HCT116 (cell line): ENCODE measurements around the gene BTBD16. TPM values are rescaled to one million over a fixed set of nuclear protein-coding genes. Genes with fewer than 3 reads are reported as not detected.

Experiments used
- ATAC-seq: fragments of 200-7000 bp; cut with Tn5 transposase; 2 replicates; pipeline ENCODE4 v1.9.1; 2020; ENCODE audit warnings: mild to moderate bottlenecking, moderate library complexity
- Bru-seq: library from RNA; stranded (reverse); fragments of 400-500 nt; gene quantifications from one replicate; lab custom pipeline; 2021; lab: Mats Ljungman, UMichigan
- BruChase-seq, 2 experiments: library from RNA; stranded (reverse); fragments of 400-500 nt; gene quantifications; one replicate each; lab custom pipeline; 2021; lab: Mats Ljungman, UMichigan
- BruUV-seq: library from RNA; stranded (reverse); fragments of 400-500 nt; replicated peaks from 2 replicates; lab custom pipeline; 2021; lab: Mats Ljungman, UMichigan
- CTCF ChIA-PET: fragments of 300-600 bp; sonication (Branson Sonifier 250); formaldehyde crosslinking; loops from one replicate; lab custom pipeline; 2021; ENCODE audit warnings: antibody characterized with exemption; lab: Charles Lee
- POLR2A ChIA-PET: fragments of 300-600, 350-600 bp; sonication (Branson Sonifier 250); formaldehyde crosslinking; loops from one replicate; lab custom pipeline; 2021; ENCODE audit warnings: antibody characterized with exemption; lab: Charles Lee
- RAD21 ChIA-PET, 2 experiments: fragments of 300-600 bp; sonication (Branson Sonifier 250); formaldehyde crosslinking; loops; one replicate each; lab custom pipeline; 2023; ENCODE audit warnings: low total read pairs in 2 of 2; ENCODE audit not compliant: uncharacterized antibody in 2 of 2, unreplicated experiment in 2 of 2, low non-redundant PET in 1 of 2; lab: Charles Lee
- DNase-seq: peaks from one replicate; pipeline ENCODE4 v3.0.0-alpha.2; 2010; ENCODE audit warnings: low read depth, low spot score
- H2AFZ ChIP-seq: fragments of 200-600 bp; shearing (Covaris generic), sonication (generic); 2 replicates; pipeline ENCODE4 v1.6.1; 2017; ENCODE audit warnings: low read depth, mixed run types, mixed read lengths, antibody characterized with exemption, low read length; ENCODE audit not compliant: poor library complexity, severe bottlenecking
- H3K27ac ChIP-seq: 2 replicates; pipeline ENCODE4 v1.5.1; 2012; ENCODE audit warnings: low read depth, low read length
- H3K27me3 ChIP-seq: fragments of 200-600 bp; sonication (generic); 2 replicates; pipeline ENCODE4 v1.6.1; 2016; ENCODE audit warnings: mixed run types, low read length, mixed read lengths; ENCODE audit not compliant: insufficient read depth
- H3K36me3 ChIP-seq, 2 experiments: fragments of 200-500 bp in 1 of 2; fragments of 200-600 bp in 1 of 2; sonication (Bioruptor generic) in 1 of 2; sonication (generic) in 1 of 2; 2 replicates each; pipeline versions ENCODE4 v1.5.1 to v1.6.1; 2014 to 2016; ENCODE audit warnings: low read length in 2 of 2, inconsistent platforms in 1 of 2, mixed read lengths in 1 of 2, mixed run types in 1 of 2; ENCODE audit not compliant: insufficient read depth in 2 of 2, control insufficient read depth in 1 of 2
- H3K4me1 ChIP-seq, 2 experiments: fragments of 200-600 bp in 1 of 2; sonication (generic) in 1 of 2; 2 replicates each; pipeline versions ENCODE4 v1.5.1 to v1.6.1; 2012 to 2017; ENCODE audit warnings: low read length in 2 of 2, inconsistent platforms in 1 of 2, mild to moderate bottlenecking in 1 of 2, mixed read lengths in 1 of 2, mixed run types in 1 of 2, moderate library complexity in 1 of 2; ENCODE audit not compliant: insufficient read depth in 2 of 2, control insufficient read depth in 1 of 2
- H3K4me2 ChIP-seq: fragments of 200-600 bp; sonication (generic); 2 replicates; pipeline ENCODE4 v1.6.1; 2017; ENCODE audit warnings: mixed run types, low read length, mixed read lengths
- H3K4me3 ChIP-seq, 2 experiments: fragments of 200-600 bp in 1 of 2; sonication (generic) in 1 of 2; replicated peaks in 1 of 2; 2 replicates each; pipeline ENCODE4 v1.5.1; 2011 to 2016; ENCODE audit warnings: low read length in 2 of 2, control low read depth in 1 of 2, low read depth in 1 of 2, mild to moderate bottlenecking in 1 of 2, mixed read lengths in 1 of 2, mixed run types in 1 of 2
- H3K79me2 ChIP-seq: fragments of 200-600 bp; sonication (generic); 2 replicates; pipeline ENCODE4 v1.6.1; 2017; ENCODE audit warnings: mild to moderate bottlenecking, mixed run types, low read length, moderate library complexity, mixed read lengths; ENCODE audit not compliant: insufficient read depth
- H3K9ac ChIP-seq: fragments of 200-600 bp; sonication (generic); 2 replicates; pipeline ENCODE4 v1.6.1; 2016; ENCODE audit warnings: low read length, mixed read lengths
- H3K9me2 ChIP-seq: fragments of 200-600 bp; sonication (generic), shearing (Covaris generic); 2 replicates; pipeline ENCODE4 v1.6.1; 2017; ENCODE audit warnings: mixed run types, mild to moderate bottlenecking, moderate library complexity; ENCODE audit not compliant: insufficient read depth
- H3K9me3 ChIP-seq, 2 experiments: fragments of 200-500 bp in 1 of 2; fragments of 200-600 bp in 1 of 2; sonication (Bioruptor generic) in 1 of 2; sonication (generic) in 1 of 2; 2 replicates each; pipeline ENCODE4 v1.6.1; 2014 to 2017; ENCODE audit warnings: low read length in 2 of 2, mixed read lengths in 2 of 2, inconsistent platforms in 1 of 2, low read depth in 1 of 2, mild to moderate bottlenecking in 1 of 2, mixed run types in 1 of 2, moderate library complexity in 1 of 2; ENCODE audit not compliant: control insufficient read depth in 1 of 2, insufficient read depth in 1 of 2
- H4K20me1 ChIP-seq: fragments of 200-600 bp; sonication (generic), shearing (Covaris generic); 2 replicates; pipeline ENCODE4 v1.6.1; 2017; ENCODE audit warnings: mixed run types, mild to moderate bottlenecking, moderate library complexity; ENCODE audit not compliant: insufficient read depth
- ATF3 ChIP-seq: IDR thresholded peaks from 2 replicates; pipeline ENCODE4 v1.6.1; 2012
- CBX3 ChIP-seq: IDR thresholded peaks from 2 replicates; pipeline ENCODE4 v1.6.1; 2012; ENCODE audit warnings: low read depth
- CEBPB ChIP-seq: IDR thresholded peaks from 2 replicates; pipeline ENCODE4 v1.6.1; 2012; ENCODE audit warnings: low read depth
- ELF1 ChIP-seq: IDR thresholded peaks from 2 replicates; pipeline ENCODE4 v1.6.1; 2012; ENCODE audit warnings: low read depth, borderline replicate concordance
- EZH2phosphoT487 ChIP-seq: fragments of 200-600 bp; IDR thresholded peaks from 2 replicates; pipeline ENCODE4 v1.6.1; 2018; ENCODE audit warnings: antibody characterized with exemption, borderline replicate concordance
- FOSL1 ChIP-seq: IDR thresholded peaks from 2 replicates; pipeline ENCODE4 v1.6.1; 2012; ENCODE audit warnings: low read depth
- JUND ChIP-seq: IDR thresholded peaks from 2 replicates; pipeline ENCODE4 v1.6.1; 2012
- MAX ChIP-seq: IDR thresholded peaks from 2 replicates; pipeline ENCODE4 v1.6.1; 2012
- POLR2AphosphoS5 ChIP-seq: IDR thresholded peaks from 2 replicates; pipeline ENCODE4 v1.6.1; 2011; ENCODE audit warnings: mild to moderate bottlenecking, low read depth, low read length, moderate library complexity
- RAD21 ChIP-seq: IDR thresholded peaks from 2 replicates; pipeline ENCODE4 v1.6.1; 2012; ENCODE audit warnings: low read depth, mild to moderate bottlenecking
- REST ChIP-seq: IDR thresholded peaks from 2 replicates; pipeline ENCODE4 v1.6.1; 2012; ENCODE audit warnings: low read depth
- SIN3A ChIP-seq: IDR thresholded peaks from 2 replicates; pipeline ENCODE4 v1.6.1; 2012; ENCODE audit warnings: low read depth
- SRF ChIP-seq: IDR thresholded peaks from 2 replicates; pipeline ENCODE4 v1.6.1; 2012; ENCODE audit warnings: low read depth
- TCF7L2 ChIP-seq: IDR thresholded peaks from 2 replicates; pipeline ENCODE4 v1.7.0; 2011; ENCODE audit warnings: borderline replicate concordance, inconsistent platforms; ENCODE audit not compliant: insufficient read depth, insufficient read length; ENCODE audit errors: extremely low read depth
- YY1 ChIP-seq: IDR thresholded peaks from 2 replicates; pipeline ENCODE4 v1.6.1; 2011; ENCODE audit warnings: low read length, low read depth, moderate library complexity, mild to moderate bottlenecking; ENCODE audit not compliant: insufficient replicate concordance; ENCODE audit errors: extremely low read depth
- ZBTB33 ChIP-seq: IDR thresholded peaks from 2 replicates; pipeline ENCODE4 v1.6.1; 2011; ENCODE audit warnings: mild to moderate bottlenecking, low read length, moderate library complexity; ENCODE audit not compliant: insufficient replicate concordance; ENCODE audit errors: extremely low read depth
- intact Hi-C: fragments of 100-400 bp; cut with micrococcal nuclease; formaldehyde crosslinking; loops from 2 replicates; pipeline ENCODE4 v1.10.0; 2022
- long read RNA-seq: library from polyadenylated mRNA; unstranded; transcript quantifications from one replicate; pipeline ENCODE4 v2.0.0, GENCODE V29; 2021; ENCODE audit not compliant: unreplicated experiment
- polyA plus RNA-seq: library from polyadenylated mRNA; unstranded; fragments of >200 nt; gene quantifications from 2 replicates; pipeline ENCODE4 v1.2.1, GENCODE V29; 2012; ENCODE audit warnings: missing spikeins
- total RNA-seq: library from RNA; stranded (reverse); gene quantifications from one replicate; pipeline ENCODE4 v1.2.1, GENCODE V29; 2021; ENCODE audit not compliant: unreplicated experiment

Gene BTBD16
- 0.27 TPM for total RNA-seq
- polyA plus RNA-seq = 0.29 and 0.73 TPM in 2 replicates
- Bru-seq, nascent RNA = percentile 27 among the genes with signal in this experiment
- BruChase-seq, experiment 1, labeled RNA remaining after a 6-hour chase = percentile 32 among the genes with signal in this experiment
- BruChase-seq, experiment 2, labeled RNA remaining after a 2-hour chase = percentile 29 among the genes with signal in this experiment
- long read RNA-seq = 0 reads

GRCh38 chr10:122271076-122271475 is at the start of gene BTBD16:
BTBD16 (plus strand) TSS chr10:122271296; CDS start chr10:122275082, 3,786 bp downstream.
- no peak for DNase-seq
- ChIA-PET POLR2A (no interaction called here), RAD21 (interaction anchor here in 1 of 2 experiments (0.7 kb wide), 1 partner anchor 295 kb away, joined by 4 read pairs; no protein-coding TSS in a partner anchor), CTCF (interaction anchor here (1.0 to 2.0 kb wide), 5 partner anchors 9 to 164 kb away, joined by 3 to 10 read pairs (median 3); no protein-coding TSS in a partner anchor)
- Histone ChIP-seq H3K79me2 (no peaks in the 10 kb centered on the region), H3K36me3 (no peaks in the 10 kb centered on the region), H3K4me2 (no peak within 1 kb of the TSS), H3K4me1 (peaks cover 0 to 7% of the 10 kb centered on the region in 2 experiments; a peak in 2 of 4 replicates), H4K20me1 (no peaks in the 10 kb centered on the region), H3K9me2 (no peaks in the 10 kb centered on the region), H3K9me3 (no peaks in the 10 kb centered on the region), H3K27me3 (no peaks in the 10 kb centered on the region), H3K9ac (no peak within 1 kb of the TSS), H3K4me3 (no peak within 1 kb of the TSS), H3K27ac (no peak within 1 kb of the TSS), H2AFZ (no peak within 1 kb of the TSS)
- intact Hi-C loops = no loop called here
- no peak for ATAC-seq
- no TSS peak for BruUV-seq
- TF ChIP-seq ELF1 = no peak
- no peak for TF ChIP-seq EZH2phosphoT487
- TF ChIP-seq JUND = no peak
- no peak for TF ChIP-seq CEBPB
- no peak for TF ChIP-seq RAD21
- TF ChIP-seq FOSL1 = no peak
- no peak for TF ChIP-seq ZBTB33
- no peak for TF ChIP-seq SRF
- TF ChIP-seq CBX3 = no peak
- TF ChIP-seq REST = no peak
- TF ChIP-seq POLR2AphosphoS5 = no peak
- no peak for TF ChIP-seq ATF3
- TF ChIP-seq TCF7L2 = no peak
- no peak for TF ChIP-seq YY1
- TF ChIP-seq MAX = no peak
- no peak for TF ChIP-seq SIN3A
